HEK293 (cell line): ENCODE measurements around the gene ZIC4.

Experiments used
- CTCF ChIA-PET: fragments of 350-600 bp; formaldehyde crosslinking; extraction: SDS; loops from one replicate; lab custom pipeline; 2021; ENCODE audit warnings: antibody characterized with exemption; lab: Yijun Ruan, JAX
- POLR2A ChIA-PET: fragments of 300-600 bp; formaldehyde crosslinking; extraction: SDS; loops from one replicate; lab custom pipeline; 2020; ENCODE audit warnings: antibody characterized with exemption, inconsistent platforms; lab: Yijun Ruan, JAX
- H3K27ac ChIP-seq: fragments of 200-500 bp; sonication (Bioruptor generic); 2 replicates; pipeline ENCODE4 v1.5.1; 2014; ENCODE audit warnings: low read depth, low read length, control low read depth, inconsistent platforms; ENCODE audit errors: extremely low read depth
- H3K36me3 ChIP-seq, 2 experiments: fragments of 200-500 bp in 1 of 2; sonication (Bioruptor generic) in 1 of 2; 1 replicate in 1 of 2; 2 replicates in 1 of 2; pipeline ENCODE4 v1.5.1; 2014 to 2017; ENCODE audit warnings: inconsistent platforms in 2 of 2, low read length in 2 of 2; ENCODE audit not compliant: control insufficient read depth in 2 of 2, insufficient read depth in 1 of 2
- H3K4me1 ChIP-seq: fragments of 200-500 bp; sonication (Bioruptor generic); 2 replicates; pipeline ENCODE4 v1.5.1; 2014; ENCODE audit warnings: mild to moderate bottlenecking, low read length, inconsistent platforms; ENCODE audit not compliant: control insufficient read depth, insufficient read depth
- H3K4me3 ChIP-seq: 2 replicates; pipeline ENCODE4 v1.5.1; 2011; ENCODE audit warnings: low read depth, mild to moderate bottlenecking, control low read depth, low read length, moderate library complexity
- H3K9me3 ChIP-seq: fragments of 200-500 bp; sonication (Bioruptor generic); 2 replicates; pipeline ENCODE4 v1.5.1; 2014; ENCODE audit warnings: low read depth, low read length, inconsistent platforms; ENCODE audit not compliant: control insufficient read depth, insufficient read depth
- GFI1B ChIP-seq: fragments of 450-650 bp; formaldehyde crosslinking; IDR thresholded peaks from 2 replicates; pipeline ENCODE4 v1.5.1; 2016; ENCODE audit warnings: missing biosample characterization, missing genetic modification characterization
- GLIS2 ChIP-seq: fragments of 450-650 bp; formaldehyde crosslinking; IDR thresholded peaks from 2 replicates; pipeline ENCODE4 v1.5.1; 2016; ENCODE audit warnings: missing biosample characterization, missing genetic modification characterization
- HOXC10 ChIP-seq: sonication (generic); formaldehyde crosslinking; IDR thresholded peaks from 2 replicates; pipeline ENCODE4 v1.8.1; 2023; ENCODE audit warnings: mild to moderate bottlenecking, missing genetic modification reagents
- KLF16 ChIP-seq: fragments of 450-650 bp; formaldehyde crosslinking; IDR thresholded peaks from 2 replicates; pipeline ENCODE4 v1.5.1; 2017; ENCODE audit warnings: missing biosample characterization, missing genetic modification characterization
- KLF9 ChIP-seq: fragments of 450-650 bp; formaldehyde crosslinking; IDR thresholded peaks from 2 replicates; pipeline ENCODE4 v1.5.1; 2016; ENCODE audit warnings: missing biosample characterization, missing genetic modification characterization, low read depth
- OVOL3 ChIP-seq: fragments of 450-650 bp; formaldehyde crosslinking; IDR thresholded peaks from 2 replicates; pipeline ENCODE4 v1.5.1; 2016; ENCODE audit warnings: missing biosample characterization, missing genetic modification characterization
- RBAK ChIP-seq: fragments of 450-650 bp; formaldehyde crosslinking; IDR thresholded peaks from 2 replicates; pipeline ENCODE4 v1.5.1; 2016; ENCODE audit warnings: missing biosample characterization, missing genetic modification characterization
- SALL2 ChIP-seq: fragments of 450-650 bp; formaldehyde crosslinking; IDR thresholded peaks from 2 replicates; pipeline ENCODE4 v1.5.0; 2017; ENCODE audit warnings: missing biosample characterization, mild to moderate bottlenecking, missing genetic modification characterization, borderline replicate concordance
- SP7 ChIP-seq: fragments of 450-650 bp; formaldehyde crosslinking; IDR thresholded peaks from 2 replicates; pipeline ENCODE4 v1.5.1; 2016; ENCODE audit warnings: missing biosample characterization, missing genetic modification characterization
- WT1 ChIP-seq: fragments of 450-650 bp; formaldehyde crosslinking; IDR thresholded peaks from 2 replicates; pipeline ENCODE4 v1.5.1; 2016; ENCODE audit warnings: missing biosample characterization, missing genetic modification characterization
- ZBTB44 ChIP-seq: fragments of 450-650 bp; IDR thresholded peaks from 2 replicates; pipeline ENCODE4 v1.5.1; 2018; ENCODE audit warnings: missing biosample characterization, mild to moderate bottlenecking, missing genetic modification characterization
- ZEB2 ChIP-seq: fragments of 450-650 bp; formaldehyde crosslinking; IDR thresholded peaks from 2 replicates; pipeline ENCODE4 v1.5.1; 2016; ENCODE audit warnings: missing biosample characterization, missing genetic modification characterization
- ZNF157 ChIP-seq: fragments of 450-650 bp; formaldehyde crosslinking; IDR thresholded peaks from 2 replicates; pipeline ENCODE4 v1.5.1; 2016; ENCODE audit warnings: missing biosample characterization, missing genetic modification characterization
- ZNF16 ChIP-seq: fragments of 450-650 bp; formaldehyde crosslinking; IDR thresholded peaks from 2 replicates; pipeline ENCODE4 v1.5.1; 2016; ENCODE audit warnings: low read depth, missing biosample characterization, missing genetic modification characterization
- ZNF174 ChIP-seq: fragments of 450-650 bp; formaldehyde crosslinking; IDR thresholded peaks from 2 replicates; pipeline ENCODE4 v1.5.0; 2017; ENCODE audit warnings: missing biosample characterization, mild to moderate bottlenecking, missing genetic modification characterization
- ZNF175 ChIP-seq: fragments of 450-650 bp; formaldehyde crosslinking; IDR thresholded peaks from 2 replicates; pipeline ENCODE4 v1.5.1; 2016; ENCODE audit warnings: missing biosample characterization, missing genetic modification characterization
- ZNF23 ChIP-seq: fragments of 450-650 bp; formaldehyde crosslinking; IDR thresholded peaks from 2 replicates; pipeline ENCODE4 v1.5.1; 2016; ENCODE audit warnings: missing biosample characterization, missing genetic modification characterization, borderline replicate concordance
- ZNF280C ChIP-seq: fragments of 450-650 bp; formaldehyde crosslinking; IDR thresholded peaks from 2 replicates; pipeline ENCODE4 v1.5.1; 2016; ENCODE audit warnings: missing biosample characterization, missing genetic modification characterization
- ZNF354C ChIP-seq: fragments of 450-650 bp; formaldehyde crosslinking; IDR thresholded peaks from 2 replicates; pipeline ENCODE4 v1.5.1; 2016; ENCODE audit warnings: missing biosample characterization, missing genetic modification characterization, low read depth, borderline replicate concordance
- ZNF391 ChIP-seq: fragments of 450-650 bp; formaldehyde crosslinking; IDR thresholded peaks from 2 replicates; pipeline ENCODE4 v1.5.1; 2016; ENCODE audit warnings: low read depth, missing biosample characterization, missing genetic modification characterization, borderline replicate concordance
- ZNF473 ChIP-seq: fragments of 450-650 bp; formaldehyde crosslinking; IDR thresholded peaks from 2 replicates; pipeline ENCODE4 v1.5.1; 2017; ENCODE audit warnings: missing biosample characterization, missing genetic modification characterization
- ZNF501 ChIP-seq: fragments of 450-650 bp; formaldehyde crosslinking; IDR thresholded peaks from 2 replicates; pipeline ENCODE4 v1.5.1; 2016; ENCODE audit warnings: missing biosample characterization, missing genetic modification characterization
- ZNF514 ChIP-seq: fragments of 450-650 bp; formaldehyde crosslinking; IDR thresholded peaks from 2 replicates; pipeline ENCODE4 v1.5.1; 2016; ENCODE audit warnings: missing biosample characterization, missing genetic modification characterization
- ZNF529 ChIP-seq: fragments of 450-650 bp; formaldehyde crosslinking; IDR thresholded peaks from 2 replicates; pipeline ENCODE4 v1.5.1; 2017; ENCODE audit warnings: missing genetic modification characterization, missing biosample characterization; ENCODE audit not compliant: insufficient replicate concordance
- ZNF555 ChIP-seq: fragments of 450-650 bp; formaldehyde crosslinking; conservative IDR thresholded peaks from 2 replicates; pipeline ENCODE4 v1.5.1; 2017; ENCODE audit warnings: missing biosample characterization, mild to moderate bottlenecking, missing genetic modification characterization, inconsistent platforms
- ZNF621 ChIP-seq: fragments of 450-650 bp; formaldehyde crosslinking; IDR thresholded peaks from 2 replicates; pipeline ENCODE4 v1.5.1; 2017; ENCODE audit warnings: missing biosample characterization, missing genetic modification characterization
- ZNF701 ChIP-seq: fragments of 450-650 bp; formaldehyde crosslinking; IDR thresholded peaks from 2 replicates; pipeline ENCODE4 v1.5.1; 2016; ENCODE audit warnings: missing biosample characterization, missing genetic modification characterization

Gene ZIC4

GRCh38 chr3:147422601-147423536 is 16.5 kb upstream of the ZIC4 start:
- no peaks in the 10 kb centered on the region for H3K36me3 ChIP-seq
- CTCF ChIA-PET, result no interaction called here
- POLR2A ChIA-PET, result no interaction called here
- TF ChIP-seq ZNF555 (tag by site-specific recombination), result no peak
- TF ChIP-seq SP7 (tag by site-specific recombination), result no peak
- TF ChIP-seq ZNF157 (tag by site-specific recombination), result no peak
- no peak for TF ChIP-seq ZNF280C (tag by site-specific recombination)
- TF ChIP-seq ZNF16, result no peak
- no peak for TF ChIP-seq GLIS2 (tag by site-specific recombination)
- no peak for TF ChIP-seq SALL2 (tag by site-specific recombination)
- TF ChIP-seq ZBTB44 (tag by site-specific recombination), result no peak
- TF ChIP-seq HOXC10, result no peak
- no peak for TF ChIP-seq ZNF473 (tag by site-specific recombination)
- no peak for TF ChIP-seq WT1 (tag by site-specific recombination)
- no peak for TF ChIP-seq OVOL3 (tag by site-specific recombination)
- no peak for TF ChIP-seq ZNF701 (tag by site-specific recombination)
- TF ChIP-seq KLF16 (tag by site-specific recombination), result no peak
- TF ChIP-seq ZNF514 (tag by site-specific recombination), result no peak
- TF ChIP-seq ZNF391, result no peak
- TF ChIP-seq ZNF175 (tag by site-specific recombination), result no peak
- no peak for TF ChIP-seq ZNF174 (tag by site-specific recombination)
- no peak for TF ChIP-seq GFI1B (tag by site-specific recombination)
- no peak for TF ChIP-seq ZNF501 (tag by site-specific recombination)
- H3K27ac ChIP-seq, result no peak overlapping the region
- H3K9me3 ChIP-seq, result no peaks in the 10 kb centered on the region
- H3K4me1 ChIP-seq, result no peaks in the 10 kb centered on the region
- H3K4me3 ChIP-seq, result no peak overlapping the region

- Histone ChIP-seq H3K9me3 (no peaks in the 10 kb centered on the region), H3K36me3 (no peaks in the 10 kb centered on the region), H3K4me1 (no peaks in the 10 kb centered on the region), H3K4me3 (no peak overlapping the region), H3K27ac (no peak overlapping the region)
- ChIA-PET CTCF (no interaction called here), POLR2A (no interaction called here)
- TF ChIP-seq ZNF529 (no peak), ZNF354C (no peak), ZNF621 (tag by site-specific recombination) (no peak), ZEB2 (tag by site-specific recombination) (no peak), ZNF23 (no peak), KLF9 (no peak), RBAK (tag by site-specific recombination) (no peak), GFI1B (tag by site-specific recombination) (no peak), ZNF16 (no peak)
These were observed 15.9 kb upstream of the ZIC4 start for GRCh38 chr3:147422196-147422595.
